Mesendoderm (in vitro differentiated cells): ENCODE measurements around the gene TRIM67.

Source experiments
- DNase-seq: peaks from one replicate; pipeline ENCODE4 v3.0.0; 2013
- H2AK5ac ChIP-seq: 2 replicates; pipeline ENCODE4 v1.6.1; 2013; ENCODE audit warnings: low read length, inconsistent platforms
- H2BK120ac ChIP-seq: 2 replicates; pipeline ENCODE4 v1.6.1; 2013; ENCODE audit warnings: low read depth, mild to moderate bottlenecking, low read length, moderate library complexity, mixed read lengths
- H2BK15ac ChIP-seq: replicated peaks from 2 replicates; pipeline ENCODE4 v1.6.1; 2013; ENCODE audit warnings: low read depth, mild to moderate bottlenecking, moderate library complexity
- H2BK5ac ChIP-seq: 2 replicates; pipeline ENCODE4 v1.6.1; 2013; ENCODE audit warnings: low read length, inconsistent platforms
- H3K18ac ChIP-seq: 2 replicates; pipeline ENCODE4 v1.6.1; 2013; ENCODE audit warnings: mild to moderate bottlenecking, low read length, mixed read lengths
- H3K23ac ChIP-seq: one replicate; pipeline ENCODE4 v1.6.1; 2013; ENCODE audit warnings: low read length
- H3K27ac ChIP-seq: 2 replicates; pipeline ENCODE4 v1.5.1; 2013; ENCODE audit warnings: low read depth, mild to moderate bottlenecking, inconsistent platforms, low read length, moderate library complexity
- H3K27me3 ChIP-seq: 2 replicates; pipeline ENCODE4 v1.6.1; 2013; ENCODE audit warnings: low read length, control low read depth, mild to moderate bottlenecking, inconsistent platforms; ENCODE audit not compliant: insufficient read depth, poor library complexity
- H3K36me3 ChIP-seq: 2 replicates; pipeline ENCODE4 v1.6.1; 2013; ENCODE audit warnings: low read length, inconsistent platforms; ENCODE audit not compliant: control insufficient read depth, insufficient read depth
- H3K4ac ChIP-seq: one replicate; pipeline ENCODE4 v1.6.1; 2013; ENCODE audit warnings: low read depth, mild to moderate bottlenecking, low read length, moderate library complexity
- H3K4me1 ChIP-seq: 2 replicates; pipeline ENCODE4 v1.6.1; 2013; ENCODE audit warnings: low read depth, low read length, inconsistent platforms; ENCODE audit not compliant: control insufficient read depth
- H3K4me2 ChIP-seq: 2 replicates; pipeline ENCODE4 v1.6.1; 2013; ENCODE audit warnings: low read length
- H3K4me3 ChIP-seq: 2 replicates; pipeline ENCODE4 v1.5.1; 2013; ENCODE audit warnings: mild to moderate bottlenecking, low read length
- H3K56ac ChIP-seq: one replicate; pipeline ENCODE4 v1.6.1; 2013; ENCODE audit warnings: low read length
- H3K79me1 ChIP-seq: 2 replicates; pipeline ENCODE4 v1.6.1; 2013; ENCODE audit warnings: low read length, inconsistent platforms
- H3K79me2 ChIP-seq: 2 replicates; pipeline ENCODE4 v1.6.1; 2013; ENCODE audit warnings: mild to moderate bottlenecking, low read length; ENCODE audit not compliant: control insufficient read depth, insufficient read depth
- H3K9ac ChIP-seq: 2 replicates; pipeline ENCODE4 v1.6.1; 2013; ENCODE audit warnings: low read length, inconsistent platforms
- H4K5ac ChIP-seq: one replicate; pipeline ENCODE4 v1.6.1; 2013; ENCODE audit warnings: low read length
- H4K8ac ChIP-seq: one replicate; pipeline ENCODE4 v1.6.1; 2013; ENCODE audit warnings: low read depth, mild to moderate bottlenecking, control low read depth, low read length, moderate library complexity
- WGBS: extraction: QIAGEN DNeasy Blood & Tissue Kit; methylation state at CpG from one replicate; pipeline ENCODE4 v1.1.7; 2013; ENCODE audit warnings: low lambda C conversion rate, missing lambda C conversion rate; ENCODE audit not compliant: insufficient coverage; ENCODE audit errors: extremely low coverage; 5-methylcytosine and 5-hydroxymethylcytosine counted together

TRIM67 gene

GRCh38 chr1:231176421-231176820 lies 14.6 kb downstream of the TRIM67 start:
- no peak overlapping the region for H3K9ac ChIP-seq
- H4K5ac ChIP-seq, result no peak overlapping the region
- no peak overlapping the region for H2AK5ac ChIP-seq
- H3K23ac ChIP-seq, result no peak overlapping the region
- H2BK15ac ChIP-seq, result no peak overlapping the region
- H3K27ac ChIP-seq, result no peak overlapping the region
- H4K8ac ChIP-seq, result no peak overlapping the region
- no CpG with 5 or more reads among the region's 1 CpG for WGBS
- no peak for DNase-seq
- no peaks in the 10 kb centered on the region for H3K79me1 ChIP-seq
- no peak overlapping the region for H2BK5ac ChIP-seq
- H3K18ac ChIP-seq, result no peak overlapping the region
- no peaks in the 10 kb centered on the region for H3K27me3 ChIP-seq
- H2BK120ac ChIP-seq, result no peak overlapping the region
- no peaks in the 10 kb centered on the region for H3K36me3 ChIP-seq
- H3K79me2 ChIP-seq, result no peaks in the 10 kb centered on the region
- H3K4me2 ChIP-seq, result no peak overlapping the region
- H3K4ac ChIP-seq, result no peak overlapping the region
- no peak overlapping the region for H3K56ac ChIP-seq
- H3K4me3 ChIP-seq, result no peak overlapping the region
- no peaks in the 10 kb centered on the region for H3K4me1 ChIP-seq

DNA sequence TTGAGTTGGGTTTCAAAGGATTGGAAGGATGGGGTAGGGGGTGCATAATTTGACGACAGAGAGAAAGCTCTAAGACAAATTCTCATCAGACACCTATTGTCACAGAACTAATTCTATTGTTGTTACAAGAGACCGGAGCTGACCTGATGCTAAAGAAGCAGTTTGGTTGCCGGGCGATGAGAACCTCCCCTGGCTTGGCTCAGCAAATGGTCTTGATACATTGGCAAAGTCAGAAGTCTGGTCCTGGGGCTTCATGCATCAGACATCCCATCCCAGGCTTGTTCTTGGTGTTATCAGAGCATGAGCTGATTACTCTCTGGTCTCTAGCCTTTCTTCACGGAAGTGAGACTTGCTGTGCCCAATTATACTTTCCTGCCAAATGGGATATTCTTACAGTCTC lies 15.4 kb downstream of the TRIM67 start:
- Histone ChIP-seq H4K8ac (no peak overlapping the region), H3K79me2 (no peaks in the 10 kb centered on the region), H3K23ac (no peak overlapping the region), H3K4ac (no peak overlapping the region), H3K18ac (no peak overlapping the region), H4K5ac (no peak overlapping the region), H3K27ac (no peak overlapping the region), H2BK5ac (no peak overlapping the region), H2BK15ac (no peak overlapping the region), H3K4me3 (no peak overlapping the region), H3K79me1 (no peaks in the 10 kb centered on the region), H3K4me2 (no peak overlapping the region), H2AK5ac (no peak overlapping the region), H3K56ac (no peak overlapping the region), H3K4me1 (no peaks in the 10 kb centered on the region), H3K9ac (no peak overlapping the region), H2BK120ac (no peak overlapping the region), H3K27me3 (no peaks in the 10 kb centered on the region), H3K36me3 (no peaks in the 10 kb centered on the region)
- DNase-seq, result no peak
- no CpG with 5 or more reads among the region's 5 CpGs for WGBS

GRCh38 chr1:231177936-231178335 lies 16.1 kb downstream of the TRIM67 start:
- Histone ChIP-seq H2BK15ac (no peak overlapping the region), H3K23ac (no peak overlapping the region), H3K18ac (no peak overlapping the region), H3K79me1 (no peaks in the 10 kb centered on the region), H3K79me2 (no peaks in the 10 kb centered on the region), H3K4me2 (no peak overlapping the region), H3K4me3 (no peak overlapping the region), H2BK5ac (no peak overlapping the region), H4K8ac (no peak overlapping the region), H2AK5ac (no peak overlapping the region), H3K4me1 (no peaks in the 10 kb centered on the region), H3K4ac (no peak overlapping the region), H3K9ac (no peak overlapping the region), H3K27me3 (no peaks in the 10 kb centered on the region), H3K56ac (no peak overlapping the region), H3K36me3 (no peaks in the 10 kb centered on the region), H4K5ac (no peak overlapping the region), H2BK120ac (no peak overlapping the region), H3K27ac (no peak overlapping the region)
- no peak for DNase-seq
- WGBS, result no CpG with 5 or more reads among the region's 1 CpG

GRCh38 chr1:231178970-231179369 lies 17.1 kb downstream of the TRIM67 start:
- DNase-seq, result no peak
- no peaks in the 10 kb centered on the region for H3K79me2 ChIP-seq
- H3K18ac ChIP-seq, result no peak overlapping the region
- H3K4ac ChIP-seq, result no peak overlapping the region
- no peak overlapping the region for H3K23ac ChIP-seq
- no peak overlapping the region for H3K27ac ChIP-seq
- H2BK120ac ChIP-seq, result no peak overlapping the region
- H3K27me3 ChIP-seq, result no peaks in the 10 kb centered on the region
- no peak overlapping the region for H3K4me2 ChIP-seq
- WGBS, result no CpG with 5 or more reads among the region's 2 CpGs
- H2BK15ac ChIP-seq, result no peak overlapping the region
- H3K9ac ChIP-seq, result no peak overlapping the region
- no peaks in the 10 kb centered on the region for H3K4me1 ChIP-seq
- no peak overlapping the region for H3K56ac ChIP-seq
- no peak overlapping the region for H3K4me3 ChIP-seq
- H3K36me3 ChIP-seq, result no peaks in the 10 kb centered on the region
- H2BK5ac ChIP-seq, result no peak overlapping the region
- H4K5ac ChIP-seq, result no peak overlapping the region
- H3K79me1 ChIP-seq, result no peaks in the 10 kb centered on the region
- H4K8ac ChIP-seq, result no peak overlapping the region
- H2AK5ac ChIP-seq, result no peak overlapping the region

- no peak overlapping the region for H2AK5ac ChIP-seq
- DNase-seq, result no peak
- H2BK120ac ChIP-seq, result no peak overlapping the region
- no peaks in the 10 kb centered on the region for H3K27me3 ChIP-seq
- H3K56ac ChIP-seq, result no peak overlapping the region
- H3K79me1 ChIP-seq, result no peaks in the 10 kb centered on the region
- no peak overlapping the region for H4K5ac ChIP-seq
- no peak overlapping the region for H2BK5ac ChIP-seq
- WGBS, result no CpG with 5 or more reads among the region's 1 CpG
- no peak overlapping the region for H3K18ac ChIP-seq
- H3K4ac ChIP-seq, result no peak overlapping the region
- no peak overlapping the region for H4K8ac ChIP-seq
- no peak overlapping the region for H2BK15ac ChIP-seq
- H3K79me2 ChIP-seq, result no peaks in the 10 kb centered on the region
- H3K4me2 ChIP-seq, result no peak overlapping the region
- H3K36me3 ChIP-seq, result no peaks in the 10 kb centered on the region
- H3K27ac ChIP-seq, result no peak overlapping the region
- H3K4me3 ChIP-seq, result no peak overlapping the region
- H3K4me1 ChIP-seq, result no peaks in the 10 kb centered on the region
- no peak overlapping the region for H3K23ac ChIP-seq
- no peak overlapping the region for H3K9ac ChIP-seq
Measured at GRCh38 chr1:231180034-231180433, 18.2 kb downstream of the TRIM67 start.

- Histone ChIP-seq H2AK5ac (no peak overlapping the region), H3K27ac (no peak overlapping the region), H3K4me1 (no peaks in the 10 kb centered on the region), H2BK5ac (no peak overlapping the region), H3K4me3 (no peak overlapping the region), H3K9ac (no peak overlapping the region), H4K8ac (no peak overlapping the region), H3K79me2 (no peaks in the 10 kb centered on the region), H3K56ac (no peak overlapping the region), H3K36me3 (no peaks in the 10 kb centered on the region), H4K5ac (no peak overlapping the region), H3K18ac (no peak overlapping the region), H3K79me1 (no peaks in the 10 kb centered on the region), H3K4me2 (no peak overlapping the region), H2BK15ac (no peak overlapping the region), H3K23ac (no peak overlapping the region), H3K4ac (no peak overlapping the region), H3K27me3 (no peaks in the 10 kb centered on the region), H2BK120ac (no peak overlapping the region)
- no peak for DNase-seq
- no CpG with 5 or more reads among the region's 3 CpGs for WGBS
Measured at GRCh38 chr1:231181271-231181670, 19.4 kb downstream of the TRIM67 start.
